ENCODE results near the gene PTX3.

- TF ChIP-seq CTCF (IDR thresholded peaks at IDR 0.05) (no peak), POLR2A (IDR thresholded peaks at IDR 0.05; ENCODE audit: low read depth) (no peak), POLR2AphosphoS5 (IDR thresholded peaks at IDR 0.05) (no peak), EP300 (IDR thresholded peaks at IDR 0.05) (no peak)
Observed at GRCh38 chr3:157438194-157438730, 1.6 kb downstream of the PTX3 start.

Measured in esophagus muscularis mucosa (tissue), 4 donors.